ENCODE measurements around the gene SIVA1. TPM values are rescaled to one million over a fixed set of nuclear protein-coding genes. Genes with fewer than 3 reads are reported as not detected.

SIVA1 gene
- total RNA-seq (10 to 100 TPM; 29.1 to 54.6 (median 38.8) TPM), polyA plus RNA-seq (100 to 1,000 TPM in 1 of 2 donors, 10 to 100 TPM in 1; 76.3 to 136 TPM)

GRCh38 chr14:104752735-104753527, at the start of gene SIVA1:
Gene SIVA1, plus strand, starts transcription at chr14:104753147. Its CDS starts 55 bp downstream, at chr14:104753202.
- Histone ChIP-seq H3K9me3 (no peaks in the 10 kb centered on the region), H3K27ac (peak within 1 kb of the TSS; percentile 70 to 94 (median 83)), H3K4me1 (peaks cover 17 to 28% (median 22%) of the 10 kb centered on the region in 3 donors), H3K4me3 (peak within 1 kb of the TSS; percentile 87 to 99 (median 94)), H3K27me3 (no peaks in the 10 kb centered on the region), H3K36me3 (peaks cover 0 to 6% (median 0%) of the 10 kb centered on the region in 3 donors)
- ATAC-seq = peak; percentile 89 to 95 (median 90)
- no peak for TF ChIP-seq CTCF (IDR thresholded peaks at IDR 0.05)
- WGBS, 2 donors = 0% methylated on average over 86 to 95 of the region's 95 CpGs
- peak; percentile 99 to 100 (median 100) for DNase-seq
- FAIRE-seq = no peak
- intact Hi-C loops (cut with DNase I) = no loop called here

- TF ChIP-seq CTCF (IDR thresholded peaks at IDR 0.05) = no peak
- Histone ChIP-seq H3K9me3 (no peaks in the 10 kb centered on the region), H3K27ac (no peak overlapping the region), H3K4me3 (no peak overlapping the region), H3K4me1 (no peaks in the 10 kb centered on the region), H3K27me3 (no peaks in the 10 kb centered on the region), H3K36me3 (peaks cover 0 to 7% (median 2%) of the 10 kb centered on the region in 3 donors)
- DNase-seq (no peak), ATAC-seq (no peak), FAIRE-seq (no peak)
- 96 to 97% methylated on average over 28 of the region's 28 CpGs for WGBS, 2 donors
- intact Hi-C loops (cut with DNase I) = loop anchor here in 1 of 3 donors (10.0 kb wide), 1 partner anchor 48 kb away; no protein-coding TSS in a partner anchor
Measured at GRCh38 chr14:104703269-104703668, 49.7 kb upstream of the SIVA1 start.

- peaks cover 0 to 7% (median 2%) of the 10 kb centered on the region in 3 donors for H3K36me3 ChIP-seq
- no peak overlapping the region for H3K27ac ChIP-seq
- no peak for TF ChIP-seq CTCF (IDR thresholded peaks at IDR 0.05)
- intact Hi-C loops (cut with DNase I) = loop anchor here in 1 of 3 donors (10.0 kb wide), 1 partner anchor 49 kb away; no protein-coding TSS in a partner anchor
- DNase-seq (no peak), FAIRE-seq (no peak), ATAC-seq (no peak)
- H3K27me3 ChIP-seq = no peaks in the 10 kb centered on the region
- H3K4me1 ChIP-seq = no peaks in the 10 kb centered on the region
- 97 to 98% methylated on average over 22 of the region's 22 CpGs for WGBS, 2 donors
- no peak overlapping the region for H3K4me3 ChIP-seq
- H3K9me3 ChIP-seq = no peaks in the 10 kb centered on the region
Measured at GRCh38 chr14:104704252-104704651, 48.7 kb upstream of the SIVA1 start.

- ATAC-seq (no peak), FAIRE-seq (no peak), DNase-seq (no peak)
- no peaks in the 10 kb centered on the region for H3K27me3 ChIP-seq
- H3K27ac ChIP-seq = no peak overlapping the region
- TF ChIP-seq CTCF (IDR thresholded peaks at IDR 0.05) = no peak
- H3K36me3 ChIP-seq = peaks cover 0 to 7% (median 2%) of the 10 kb centered on the region in 3 donors
- intact Hi-C loops (cut with DNase I) = loop anchor here (5.0 to 10.0 kb wide), 2 partner anchors 51 to 53 kb away; no protein-coding TSS in a partner anchor
- H3K9me3 ChIP-seq = no peaks in the 10 kb centered on the region
- 92 to 94% methylated on average over 21 of the region's 21 CpGs for WGBS, 2 donors
- H3K4me1 ChIP-seq = no peaks in the 10 kb centered on the region
- no peak overlapping the region for H3K4me3 ChIP-seq
Measured at GRCh38 chr14:104705340-104706047, 47.5 kb upstream of the SIVA1 start.
